LNCaP clone FGC (cell line): ENCODE measurements around the gene ABCC9.
"Not testable (repeated sequence)": the region's sequence is repeated elsewhere in the genome, so short reads cannot be mapped to it uniquely, and the experiment has no call there.

ENCODE experiments used
- DNase-seq: peaks from one replicate; pipeline ENCODE4 v3.0.0-alpha.2; 2011; ENCODE audit warnings: low read depth
- H3K4me3 ChIP-seq: 2 replicates; pipeline ENCODE4 v1.5.1; 2011; ENCODE audit warnings: mild to moderate bottlenecking, low read depth, low read length, control low read depth
- CTCF ChIP-seq: IDR thresholded peaks from 2 replicates; pipeline ENCODE4 v1.5.1; 2012; ENCODE audit warnings: mild to moderate bottlenecking; ENCODE audit not compliant: control insufficient read depth, insufficient read depth; ENCODE audit errors: extremely low read depth

ABCC9 gene

GRCh38 chr12:21814327-21814726 lies 126.9 kb downstream of the ABCC9 start:
- no peak for TF ChIP-seq CTCF
- H3K4me3 ChIP-seq, result no peak overlapping the region
- no peak for DNase-seq

GRCh38 chr12:21813751-21814150 lies 127.5 kb downstream of the ABCC9 start:
- DNase-seq, result no peak
- TF ChIP-seq CTCF, result no peak
- no peak overlapping the region for H3K4me3 ChIP-seq

GRCh38 chr12:21813125-21813524 lies 128.1 kb downstream of the ABCC9 start:
- H3K4me3 ChIP-seq, result no peak overlapping the region
- TF ChIP-seq CTCF, result no peak
- no peak for DNase-seq

GRCh38 chr12:21812340-21812739 lies 128.9 kb downstream of the ABCC9 start:
- not testable (repeated sequence) for DNase-seq, H3K4me3 ChIP-seq

- no peak overlapping the region for H3K4me3 ChIP-seq
- DNase-seq, result no peak
- TF ChIP-seq CTCF, result no peak
Measured at GRCh38 chr12:21809100-21809499, 132.1 kb downstream of the ABCC9 start.

GRCh38 chr12:21806255-21806654 lies 135.0 kb downstream of the ABCC9 start:
- DNase-seq, result no peak
- H3K4me3 ChIP-seq, result no peak overlapping the region

GRCh38 chr12:21801522-21802288 lies 139.5 kb downstream of the ABCC9 start:
- DNase-seq, result no peak
- TF ChIP-seq CTCF, result no peak
- H3K4me3 ChIP-seq, result no peak overlapping the region

More at GRCh38 chr12:21806255-21806654, 135.0 kb downstream of the ABCC9 start:
- no peak for TF ChIP-seq CTCF
